Loucy (cell line): Measurements from ENCODE around the gene TRMT5.

ENCODE experiments used
- H2AFZ ChIP-seq: fragments of 200-600 bp; sonication (generic); 2 replicates; pipeline ENCODE4 v1.6.0; 2016; ENCODE audit warnings: antibody characterized with exemption, mild to moderate bottlenecking, low read length, moderate library complexity
- H3F3A ChIP-seq: fragments of 200-600 bp; 2 replicates; pipeline ENCODE4 v1.6.0; 2016; ENCODE audit warnings: antibody characterized with exemption, low read depth, mild to moderate bottlenecking
- H3K27me3 ChIP-seq: fragments of 200-600 bp; sonication (generic); 2 replicates; pipeline ENCODE4 v1.6.1; 2014; ENCODE audit warnings: low read length, mild to moderate bottlenecking; ENCODE audit not compliant: insufficient read depth, poor library complexity, severe bottlenecking
- H3K36me3 ChIP-seq: fragments of 200-600 bp; sonication (generic); 2 replicates; pipeline ENCODE4 v1.6.1; 2016; ENCODE audit warnings: low read length; ENCODE audit not compliant: insufficient read depth
- H3K4me1 ChIP-seq: fragments of 200-600 bp; sonication (generic); 2 replicates; pipeline ENCODE4 v1.5.1; 2014; ENCODE audit warnings: low read length, mild to moderate bottlenecking; ENCODE audit not compliant: insufficient read depth, poor library complexity, severe bottlenecking
- H3K4me2 ChIP-seq: fragments of 200-600 bp; sonication (generic); 2 replicates; pipeline ENCODE4 v1.6.0; 2014; ENCODE audit warnings: antibody characterized with exemption, low read length, low read depth, mild to moderate bottlenecking; ENCODE audit not compliant: poor library complexity, severe bottlenecking
- H3K4me3 ChIP-seq: fragments of 200-600 bp; sonication (generic); 2 replicates; pipeline ENCODE4 v1.5.1; 2014; ENCODE audit warnings: low read length, mild to moderate bottlenecking, mixed read lengths; ENCODE audit not compliant: poor library complexity, severe bottlenecking
- H3K79me2 ChIP-seq: fragments of 200-600 bp; sonication (generic); 2 replicates; pipeline ENCODE4 v1.6.1; 2014; ENCODE audit warnings: low read length; ENCODE audit not compliant: insufficient read depth
- H3K9ac ChIP-seq: fragments of 200-600 bp; sonication (generic); 2 replicates; pipeline ENCODE4 v1.6.0; 2014; ENCODE audit warnings: mild to moderate bottlenecking, low read depth, low read length, moderate library complexity; ENCODE audit not compliant: poor library complexity, severe bottlenecking
- H3K9me2 ChIP-seq: fragments of 200-600 bp; sonication (generic); replicated peaks from 2 replicates; pipeline ENCODE4 v1.6.1; 2016; ENCODE audit warnings: low read depth, low read length, mixed read lengths
- H3K9me3 ChIP-seq: fragments of 200-600 bp; sonication (generic); 2 replicates; pipeline ENCODE4 v1.6.1; 2014; ENCODE audit warnings: mild to moderate bottlenecking, antibody characterized with exemption, low read length, low read depth; ENCODE audit not compliant: insufficient read depth
- H4K20me1 ChIP-seq: fragments of 200-600 bp; sonication (generic); 2 replicates; pipeline ENCODE4 v1.6.0; 2014; ENCODE audit warnings: antibody characterized with exemption, low read length, mild to moderate bottlenecking; ENCODE audit not compliant: insufficient read depth, poor library complexity, severe bottlenecking
- CTCF ChIP-seq: fragments of 200-600 bp; sonication (generic); conservative IDR thresholded peaks from 2 replicates; pipeline ENCODE4 v1.5.1; 2014; ENCODE audit warnings: mild to moderate bottlenecking, antibody characterized with exemption, low read length
- EZH2phosphoT487 ChIP-seq: fragments of 200-600 bp; IDR thresholded peaks from 2 replicates; pipeline ENCODE4 v1.6.1; 2018; ENCODE audit warnings: antibody characterized with exemption, mild to moderate bottlenecking, moderate library complexity, borderline replicate concordance

The TRMT5 gene

GRCh38 chr14:60984196-60984595 is 3.3 kb upstream of the TRMT5 start:
- Histone ChIP-seq H3K9me2 (no peaks in the 10 kb centered on the region), H3K4me2 (no peak overlapping the region), H3K9me3 (no peaks in the 10 kb centered on the region), H3K9ac (no peak overlapping the region), H3K79me2 (peaks cover 4% of the 10 kb centered on the region; the same call in 1 of the 2 replicates), H4K20me1 (no peaks in the 10 kb centered on the region), H2AFZ (no peak overlapping the region), H3K36me3 (no peaks in the 10 kb centered on the region), H3K27me3 (no peaks in the 10 kb centered on the region), H3K4me3 (no peak overlapping the region), H3K4me1 (peaks cover 30% of the 10 kb centered on the region), H3F3A (no peaks in the 10 kb centered on the region)
- TF ChIP-seq EZH2phosphoT487 (no peak), CTCF (no peak)

DNA sequence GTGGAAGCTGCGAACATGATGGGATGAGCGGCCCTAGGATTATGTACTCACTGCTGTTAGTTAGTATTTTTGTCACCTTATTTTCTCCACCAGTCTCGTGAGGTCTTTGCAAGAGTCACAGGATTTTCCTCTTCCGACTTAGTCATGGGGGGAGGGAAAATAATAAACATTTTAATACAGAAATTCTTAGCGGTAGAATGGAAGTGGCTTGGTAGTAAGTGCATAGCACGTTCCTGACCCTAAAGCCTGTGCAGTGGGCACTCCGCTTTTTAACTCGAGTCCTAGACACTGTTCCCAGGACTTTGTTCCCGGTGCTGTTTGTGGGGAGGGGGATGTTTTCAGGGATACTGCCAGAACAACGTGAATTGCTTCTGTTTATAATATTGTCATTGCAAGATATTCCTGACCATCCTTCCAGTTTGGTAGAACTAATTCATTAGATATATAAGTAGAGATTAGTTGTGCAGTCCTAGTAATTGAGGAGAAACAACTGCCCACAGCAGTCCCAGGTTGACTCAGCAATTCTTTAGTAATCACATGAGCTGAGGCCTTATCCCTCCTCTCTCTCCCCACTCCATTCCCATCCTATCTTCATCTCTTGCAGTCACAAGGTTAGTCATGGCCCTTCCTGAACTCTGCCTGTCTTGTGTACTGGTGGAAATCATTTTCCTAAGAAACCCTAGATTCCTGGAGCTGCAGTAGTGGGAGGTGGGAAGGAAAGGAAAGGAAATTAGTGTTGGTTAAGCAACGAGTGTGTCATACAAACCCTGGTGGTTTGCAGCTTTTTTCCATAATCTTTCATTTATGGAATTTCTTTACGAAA is 965 bp upstream of the TRMT5 start:
- H3K27me3 ChIP-seq: no peaks in the 10 kb centered on the region
- no peaks in the 10 kb centered on the region; the same call in 1 of the 2 replicates for H3F3A ChIP-seq
- H3K4me1 ChIP-seq: peaks cover 36% of the 10 kb centered on the region
- H3K9me3 ChIP-seq: no peaks in the 10 kb centered on the region
- H4K20me1 ChIP-seq: no peaks in the 10 kb centered on the region
- no peaks in the 10 kb centered on the region for H3K36me3 ChIP-seq
- TF ChIP-seq CTCF (no peak), EZH2phosphoT487 (no peak)
- H2AFZ ChIP-seq: peak overlapping the region; percentile 80
- no peaks in the 10 kb centered on the region for H3K9me2 ChIP-seq
- peak overlapping the region; percentile 73 for H3K9ac ChIP-seq
- H3K4me2 ChIP-seq: peak overlapping the region; percentile 96
- H3K4me3 ChIP-seq: peak overlapping the region; percentile 85
- H3K79me2 ChIP-seq: peaks cover 4% of the 10 kb centered on the region; the same call in 1 of the 2 replicates

DNA sequence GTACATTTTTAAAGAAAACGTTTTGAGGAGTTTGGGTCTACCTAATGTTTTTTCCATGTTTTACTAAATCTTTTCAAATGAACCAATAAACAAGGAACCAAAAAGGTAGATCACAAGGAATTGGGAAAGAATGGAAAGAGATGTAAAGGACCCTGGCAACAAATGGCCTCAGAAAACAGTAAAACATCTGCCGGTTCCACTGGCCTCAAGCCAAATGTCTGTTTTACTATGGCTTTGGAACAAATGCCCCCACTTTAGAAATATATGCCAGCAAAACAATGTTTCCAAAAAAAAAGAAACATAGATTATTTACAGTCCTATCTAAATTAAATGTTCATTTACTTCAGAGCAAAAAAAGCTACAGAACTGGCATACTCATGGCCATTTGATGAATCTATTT is 3.0 kb downstream of the TRMT5 start:
- H3K4me3 ChIP-seq: peak overlapping the region; percentile 3
- peaks cover 25% of the 10 kb centered on the region for H3K4me1 ChIP-seq
- H4K20me1 ChIP-seq: no peaks in the 10 kb centered on the region
- no peaks in the 10 kb centered on the region for H3K27me3 ChIP-seq
- H3K9me2 ChIP-seq: no peaks in the 10 kb centered on the region
- TF ChIP-seq CTCF: no peak
- TF ChIP-seq EZH2phosphoT487: no peak
- no peaks in the 10 kb centered on the region; the same call in 1 of the 2 replicates for H3F3A ChIP-seq
- H2AFZ ChIP-seq: no peak overlapping the region
- H3K4me2 ChIP-seq: peak overlapping the region; percentile 96
- no peak overlapping the region for H3K9ac ChIP-seq
- H3K36me3 ChIP-seq: no peaks in the 10 kb centered on the region
- peaks cover 4% of the 10 kb centered on the region; the same call in 1 of the 2 replicates for H3K79me2 ChIP-seq
- H3K9me3 ChIP-seq: no peaks in the 10 kb centered on the region
